ENCODE data around the gene UBE3B. TPM values are rescaled to one million over a fixed set of nuclear protein-coding genes. Genes with fewer than 3 reads are reported as not detected.

Gene UBE3B
- total and polyA plus RNA-seq, 4 donors = 12.9 to 40.2 (median 26.0) TPM

- Histone ChIP-seq H3K9me3 (ENCODE audit: control insufficient read depth, low read length) (no peaks in the 10 kb centered on the region), H3K4me1 (ENCODE audit: control insufficient read depth in 1 of 2, insufficient read depth in 2 of 2, low read length in 2 of 2) (no peaks in the 10 kb centered on the region), H3K27me3 (ENCODE audit: control insufficient read depth in 1 of 2, insufficient read depth in 2 of 2, low read length in 1 of 2) (no peaks in the 10 kb centered on the region), H3K27ac (ENCODE audit: low read depth in 1 of 2, low read length in 2 of 2) (no peak overlapping the region), H3K4me3 (ENCODE audit: low read length in 2 of 2) (no peak overlapping the region), H3K36me3 (ENCODE audit: control insufficient read depth in 1 of 2, insufficient read depth in 2 of 2, low read length in 1 of 2) (peaks cover 0 to 4% of the 10 kb centered on the region in 2 donors)
- 80 to 81% methylated on average over 9 of the region's 9 CpGs for WGBS, 2 donors
- DNase-seq (no peak), ATAC-seq (ENCODE audit: low FRiP score) (no peak)
- intact Hi-C loops (cut with DNase I) = no loop called here
Observed at GRCh38 chr12:109447482-109447881, 30.0 kb upstream of the UBE3B start.

GRCh38 chr12:109448272-109448671 is 29.2 kb upstream of the UBE3B start:
- Histone ChIP-seq H3K27ac (ENCODE audit: low read depth in 1 of 2, low read length in 2 of 2) (no peak overlapping the region), H3K4me1 (ENCODE audit: control insufficient read depth in 1 of 2, insufficient read depth in 2 of 2, low read length in 2 of 2) (no peaks in the 10 kb centered on the region), H3K36me3 (ENCODE audit: control insufficient read depth in 1 of 2, insufficient read depth in 2 of 2, low read length in 1 of 2) (peaks cover 0 to 5% of the 10 kb centered on the region in 2 donors)

GRCh38 chr12:109448707-109449390 is 28.6 kb upstream of the UBE3B start:
- WGBS, 2 donors = 86 to 91% methylated on average over 8 of the region's 8 CpGs
- Histone ChIP-seq H3K4me3 (ENCODE audit: low read length in 2 of 2) (no peak overlapping the region), H3K36me3 (ENCODE audit: control insufficient read depth in 1 of 2, insufficient read depth in 2 of 2, low read length in 1 of 2) (peaks cover 4 to 8% of the 10 kb centered on the region in 2 donors), H3K9me3 (ENCODE audit: control insufficient read depth, low read length) (no peaks in the 10 kb centered on the region), H3K27me3 (ENCODE audit: control insufficient read depth in 1 of 2, insufficient read depth in 2 of 2, low read length in 1 of 2) (no peaks in the 10 kb centered on the region), H3K4me1 (ENCODE audit: control insufficient read depth in 1 of 2, insufficient read depth in 2 of 2, low read length in 2 of 2) (no peaks in the 10 kb centered on the region), H3K27ac (ENCODE audit: low read depth in 1 of 2, low read length in 2 of 2) (no peak overlapping the region)
- no peak for ATAC-seq (ENCODE audit: low FRiP score)
- DNase-seq = no peak
- intact Hi-C loops (cut with DNase I) = no loop called here

More at GRCh38 chr12:109448272-109448671, 29.2 kb upstream of the UBE3B start:
- Histone ChIP-seq H3K4me3 (ENCODE audit: low read length in 2 of 2) (no peak overlapping the region), H3K9me3 (ENCODE audit: control insufficient read depth, low read length) (no peaks in the 10 kb centered on the region), H3K27me3 (ENCODE audit: control insufficient read depth in 1 of 2, insufficient read depth in 2 of 2, low read length in 1 of 2) (no peaks in the 10 kb centered on the region)
- WGBS, 2 donors = 59 to 65% methylated on average over 5 of the region's 5 CpGs
- intact Hi-C loops (cut with DNase I) = no loop called here
- DNase-seq = no peak
- no peak for ATAC-seq (ENCODE audit: low FRiP score)

GRCh38 chr12:109449845-109450532 is 27.4 kb upstream of the UBE3B start:
- DNase-seq (no peak), ATAC-seq (ENCODE audit: low FRiP score) (peak; percentile 19)
- no peak overlapping the region for H3K27ac ChIP-seq (ENCODE audit: low read depth in 1 of 2, low read length in 2 of 2)
- H3K4me1 ChIP-seq (ENCODE audit: control insufficient read depth in 1 of 2, insufficient read depth in 2 of 2, low read length in 2 of 2) = no peaks in the 10 kb centered on the region
- 77 to 79% methylated on average over 16 of the region's 16 CpGs for WGBS, 2 donors
- intact Hi-C loops (cut with DNase I) = no loop called here
- H3K4me3 ChIP-seq (ENCODE audit: low read length in 2 of 2) = no peak overlapping the region
- peaks cover 4 to 11% of the 10 kb centered on the region in 2 donors for H3K36me3 ChIP-seq (ENCODE audit: control insufficient read depth in 1 of 2, insufficient read depth in 2 of 2, low read length in 1 of 2)
- H3K9me3 ChIP-seq (ENCODE audit: control insufficient read depth, low read length) = no peaks in the 10 kb centered on the region
- no peaks in the 10 kb centered on the region for H3K27me3 ChIP-seq (ENCODE audit: control insufficient read depth in 1 of 2, insufficient read depth in 2 of 2, low read length in 1 of 2)

GRCh38 chr12:109450980-109451379 is 26.5 kb upstream of the UBE3B start:
- H3K36me3 ChIP-seq (ENCODE audit: control insufficient read depth in 1 of 2, insufficient read depth in 2 of 2, low read length in 1 of 2) = peaks cover 4 to 15% of the 10 kb centered on the region in 2 donors
- H3K9me3 ChIP-seq (ENCODE audit: control insufficient read depth, low read length) = no peaks in the 10 kb centered on the region
- intact Hi-C loops (cut with DNase I) = no loop called here
- H3K4me1 ChIP-seq (ENCODE audit: control insufficient read depth in 1 of 2, insufficient read depth in 2 of 2, low read length in 2 of 2) = no peaks in the 10 kb centered on the region
- no peak overlapping the region for H3K4me3 ChIP-seq (ENCODE audit: low read length in 2 of 2)
- H3K27ac ChIP-seq (ENCODE audit: low read depth in 1 of 2, low read length in 2 of 2) = no peak overlapping the region
- WGBS, 2 donors = 10 to 15% methylated on average over 4 of the region's 4 CpGs
- no peaks in the 10 kb centered on the region for H3K27me3 ChIP-seq (ENCODE audit: control insufficient read depth in 1 of 2, insufficient read depth in 2 of 2, low read length in 1 of 2)
- ATAC-seq (ENCODE audit: low FRiP score) (peak; percentile 47), DNase-seq (no peak)

GRCh38 chr12:109451400-109451799 is 26.0 kb upstream of the UBE3B start:
- intact Hi-C loops (cut with DNase I) = no loop called here
- 68 to 69% methylated on average over 23 of the region's 23 CpGs for WGBS, 2 donors
- DNase-seq (no peak), ATAC-seq (ENCODE audit: low FRiP score) (no peak)
- no peak overlapping the region for H3K4me3 ChIP-seq (ENCODE audit: low read length in 2 of 2)
- peak overlapping the region in 1 of 2 donors; percentile 54 for H3K27ac ChIP-seq (ENCODE audit: low read depth in 1 of 2, low read length in 2 of 2)
- H3K36me3 ChIP-seq (ENCODE audit: control insufficient read depth in 1 of 2, insufficient read depth in 2 of 2, low read length in 1 of 2) = peaks cover 4 to 15% of the 10 kb centered on the region in 2 donors
- no peaks in the 10 kb centered on the region for H3K9me3 ChIP-seq (ENCODE audit: control insufficient read depth, low read length)
- H3K27me3 ChIP-seq (ENCODE audit: control insufficient read depth in 1 of 2, insufficient read depth in 2 of 2, low read length in 1 of 2) = no peaks in the 10 kb centered on the region
- no peaks in the 10 kb centered on the region for H3K4me1 ChIP-seq (ENCODE audit: control insufficient read depth in 1 of 2, insufficient read depth in 2 of 2, low read length in 2 of 2)

GRCh38 chr12:109452489-109452888 is 24.9 kb upstream of the UBE3B start:
- intact Hi-C loops (cut with DNase I) = no loop called here
- Histone ChIP-seq H3K9me3 (ENCODE audit: control insufficient read depth, low read length) (no peaks in the 10 kb centered on the region), H3K27ac (ENCODE audit: low read depth in 1 of 2, low read length in 2 of 2) (no peak overlapping the region), H3K4me1 (ENCODE audit: control insufficient read depth in 1 of 2, insufficient read depth in 2 of 2, low read length in 2 of 2) (no peaks in the 10 kb centered on the region), H3K36me3 (ENCODE audit: control insufficient read depth in 1 of 2, insufficient read depth in 2 of 2, low read length in 1 of 2) (peaks cover 4 to 15% of the 10 kb centered on the region in 2 donors), H3K4me3 (ENCODE audit: low read length in 2 of 2) (no peak overlapping the region), H3K27me3 (ENCODE audit: control insufficient read depth in 1 of 2, insufficient read depth in 2 of 2, low read length in 1 of 2) (no peaks in the 10 kb centered on the region)
- 75 to 77% methylated on average over 2 of the region's 2 CpGs for WGBS, 2 donors
- DNase-seq (no peak), ATAC-seq (ENCODE audit: low FRiP score) (no peak)

GRCh38 chr12:109455706-109456105 is 21.7 kb upstream of the UBE3B start:
- H3K4me3 ChIP-seq (ENCODE audit: low read length in 2 of 2) = no peak overlapping the region
- no peaks in the 10 kb centered on the region for H3K9me3 ChIP-seq (ENCODE audit: control insufficient read depth, low read length)
- ATAC-seq (ENCODE audit: low FRiP score) = no peak
- peaks cover 4 to 15% of the 10 kb centered on the region in 2 donors for H3K36me3 ChIP-seq (ENCODE audit: control insufficient read depth in 1 of 2, insufficient read depth in 2 of 2, low read length in 1 of 2)
- no peak for DNase-seq
- intact Hi-C loops (cut with DNase I) = no loop called here
- no peaks in the 10 kb centered on the region for H3K27me3 ChIP-seq (ENCODE audit: control insufficient read depth in 1 of 2, insufficient read depth in 2 of 2, low read length in 1 of 2)
- WGBS, 2 donors = 85 to 92% methylated on average over 1 of the region's 1 CpG
- H3K4me1 ChIP-seq (ENCODE audit: control insufficient read depth in 1 of 2, insufficient read depth in 2 of 2, low read length in 2 of 2) = peaks cover 0 to 5% of the 10 kb centered on the region in 2 donors
- no peak overlapping the region for H3K27ac ChIP-seq (ENCODE audit: low read depth in 1 of 2, low read length in 2 of 2)

- H3K27me3 ChIP-seq (ENCODE audit: control insufficient read depth in 1 of 2, insufficient read depth in 2 of 2, low read length in 1 of 2) = no peaks in the 10 kb centered on the region
- ATAC-seq (ENCODE audit: low FRiP score) = no peak
- no peak overlapping the region for H3K4me3 ChIP-seq (ENCODE audit: low read length in 2 of 2)
- peak overlapping the region; percentile 81 to 92 for H3K27ac ChIP-seq (ENCODE audit: low read depth in 1 of 2, low read length in 2 of 2)
- intact Hi-C loops (cut with DNase I) = no loop called here
- peaks cover 4 to 9% of the 10 kb centered on the region in 2 donors for H3K36me3 ChIP-seq (ENCODE audit: control insufficient read depth in 1 of 2, insufficient read depth in 2 of 2, low read length in 1 of 2)
- no peak for DNase-seq
- 34 to 36% methylated on average over 4 of the region's 4 CpGs for whole genome bisulfite sequencing, 2 donors
- no peaks in the 10 kb centered on the region for H3K9me3 ChIP-seq (ENCODE audit: control insufficient read depth, low read length)
- H3K4me1 ChIP-seq (ENCODE audit: control insufficient read depth in 1 of 2, insufficient read depth in 2 of 2, low read length in 2 of 2) = peaks cover 0 to 18% of the 10 kb centered on the region in 2 donors
Observed at GRCh38 chr12:109458086-109458485, 19.3 kb upstream of the UBE3B start.

Measured in aorta (tissue), 5 donors.